Measurements from ENCODE around the gene BTBD9.

BTBD9 gene

DNA sequence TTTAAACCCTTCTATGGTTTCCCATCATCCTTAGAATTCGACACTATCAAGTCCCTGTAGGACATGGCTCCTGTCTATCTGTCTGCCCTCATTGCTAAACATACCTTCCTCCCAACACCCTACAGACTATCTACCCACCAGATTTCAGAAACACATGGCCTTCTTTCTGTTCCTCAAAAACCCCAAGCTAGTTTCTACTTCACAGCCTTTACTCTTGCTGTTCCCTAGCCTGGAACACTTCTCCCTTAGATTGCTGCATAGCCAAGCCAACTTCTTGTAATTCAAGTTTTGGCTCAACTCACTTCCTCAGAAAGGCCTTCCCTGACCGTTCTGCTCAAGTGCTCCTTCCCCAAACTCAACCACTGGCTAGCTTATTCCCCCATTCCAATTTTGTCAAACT lies 156.2 kb downstream of the BTBD9 start:
- DNase-seq (ENCODE audit: low read depth in 1 of 2, low spot score in 1 of 2), result no peak

DNA sequence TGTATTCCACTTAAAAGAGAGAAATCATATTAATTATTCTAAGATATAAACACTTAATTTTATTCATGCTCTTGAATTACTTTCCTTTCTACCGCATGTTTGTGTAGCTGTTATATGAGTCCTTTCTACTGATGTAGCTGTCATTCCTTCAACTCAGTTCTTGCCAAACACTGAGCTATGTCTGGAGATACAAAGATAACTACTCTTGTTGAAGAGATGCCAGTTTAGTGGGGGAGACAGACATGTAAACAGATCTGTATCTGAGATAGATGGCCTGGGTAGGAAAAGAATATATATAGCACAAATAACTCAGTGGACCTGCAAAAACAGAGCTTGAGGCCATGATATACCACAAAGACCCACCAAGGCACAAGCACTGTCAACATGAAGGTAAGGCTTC lies 157.3 kb downstream of the BTBD9 start:
- no peak for DNase-seq (ENCODE audit: low read depth in 1 of 2, low spot score in 1 of 2)

GRCh38 chr6:38481851-38482250 lies 157.9 kb downstream of the BTBD9 start:
- DNase-seq (ENCODE audit: low read depth in 1 of 2, low spot score in 1 of 2), result no peak

DNA sequence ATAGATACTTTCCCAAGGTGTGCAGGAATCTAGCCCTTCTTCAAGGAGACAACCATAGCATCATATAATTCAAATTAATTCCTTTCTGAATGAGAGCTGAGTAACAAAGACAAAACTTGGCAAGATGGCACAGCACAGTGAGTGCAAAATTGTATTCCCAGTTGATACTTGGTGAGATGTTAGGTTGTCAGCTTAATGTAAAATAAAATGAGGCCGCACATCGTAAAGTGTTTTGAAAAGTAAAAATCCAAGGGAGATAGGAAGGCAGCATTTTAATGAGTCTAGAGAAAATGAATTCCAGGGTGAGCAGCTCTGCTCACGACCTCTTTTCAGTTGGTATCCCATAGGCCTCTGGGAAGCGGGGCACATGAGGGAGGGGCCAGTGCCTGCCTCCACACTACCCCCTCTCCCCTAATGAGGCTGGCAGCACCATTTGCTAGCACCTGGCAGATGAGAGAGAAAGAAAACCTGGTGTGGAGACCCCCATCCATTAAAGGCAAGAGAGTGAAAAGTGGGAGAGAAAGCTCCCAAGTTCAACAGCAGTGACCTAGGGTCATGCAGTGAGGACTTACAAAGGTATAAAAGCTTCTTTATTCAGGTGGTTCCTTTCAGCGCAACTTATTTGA lies 158.4 kb downstream of the BTBD9 start:
- no peak for DNase-seq (ENCODE audit: low read depth in 1 of 2, low spot score in 1 of 2)

DNA sequence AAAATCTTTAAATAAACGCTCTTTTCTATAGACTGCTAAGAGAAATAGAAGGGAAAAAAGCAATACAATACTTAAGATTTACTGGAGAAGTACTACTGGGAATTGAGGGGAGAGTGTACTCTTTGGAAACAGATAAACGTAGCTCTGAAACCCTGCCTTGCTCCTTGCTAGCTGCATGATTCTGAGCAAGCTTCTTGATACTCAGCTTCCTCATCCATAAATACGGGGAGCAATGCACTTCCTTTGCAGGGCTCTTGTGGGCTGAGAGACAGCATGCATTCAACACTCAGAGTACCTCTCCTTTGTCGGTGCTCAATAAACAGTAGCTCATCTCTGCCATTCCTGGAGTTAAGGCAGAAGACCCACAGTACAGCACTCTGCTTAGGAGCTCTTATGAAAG lies 159.7 kb downstream of the BTBD9 start:
- DNase-seq (ENCODE audit: low read depth in 1 of 2, low spot score in 1 of 2), result no peak

DNA sequence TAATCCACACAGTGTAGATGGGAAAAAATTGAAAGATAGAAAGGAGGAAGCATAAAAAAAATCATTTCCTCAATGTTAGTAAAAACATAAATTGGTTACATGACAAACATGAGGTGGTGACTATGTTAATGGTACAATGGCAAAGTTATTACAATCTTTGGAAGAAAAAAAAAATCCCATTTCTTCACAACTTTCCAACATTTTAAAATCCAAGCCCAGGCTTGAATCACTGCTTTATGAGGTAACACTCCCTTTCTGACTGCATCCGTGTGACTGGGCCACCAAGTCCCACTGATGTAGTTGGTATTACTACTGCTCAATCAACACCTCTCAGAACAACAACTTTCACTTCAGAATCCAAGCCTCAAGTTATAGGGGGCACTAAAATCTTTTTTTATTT lies 160.4 kb downstream of the BTBD9 start:
- no peak for DNase-seq (ENCODE audit: low read depth in 1 of 2, low spot score in 1 of 2)

DNA sequence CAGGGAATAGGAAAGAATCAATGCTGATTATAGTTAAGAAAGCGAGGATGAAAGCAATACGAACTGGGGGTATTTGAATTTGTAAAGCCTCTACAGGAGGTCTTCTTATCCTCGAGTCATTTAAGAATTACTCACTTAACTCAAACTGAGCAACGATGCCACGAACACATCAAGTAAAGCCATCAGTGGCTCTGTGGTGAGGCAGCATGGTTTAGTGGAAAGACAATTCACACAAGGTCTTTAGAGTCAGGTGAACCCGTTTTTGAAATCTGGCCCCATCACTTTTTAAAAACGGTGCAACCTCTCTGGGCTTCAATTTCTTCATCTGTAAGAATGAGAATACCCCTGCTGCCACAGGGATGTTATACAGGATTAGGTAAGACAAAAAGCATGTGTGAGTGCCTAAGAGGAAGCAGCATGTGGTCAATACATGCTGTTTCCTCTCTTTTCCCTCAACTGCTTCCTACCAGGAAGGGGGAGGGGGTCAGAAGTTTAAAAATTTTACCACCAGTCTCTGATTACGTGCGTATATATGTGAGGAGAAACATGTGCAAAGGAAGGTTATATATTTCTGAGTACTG lies 162.0 kb downstream of the BTBD9 start:
- no peak for DNase-seq (ENCODE audit: low read depth in 1 of 2, low spot score in 1 of 2)

GRCh38 chr6:38476888-38477287 lies 162.8 kb downstream of the BTBD9 start:
- no peak for DNase-seq (ENCODE audit: low read depth in 1 of 2, low spot score in 1 of 2)

DNA sequence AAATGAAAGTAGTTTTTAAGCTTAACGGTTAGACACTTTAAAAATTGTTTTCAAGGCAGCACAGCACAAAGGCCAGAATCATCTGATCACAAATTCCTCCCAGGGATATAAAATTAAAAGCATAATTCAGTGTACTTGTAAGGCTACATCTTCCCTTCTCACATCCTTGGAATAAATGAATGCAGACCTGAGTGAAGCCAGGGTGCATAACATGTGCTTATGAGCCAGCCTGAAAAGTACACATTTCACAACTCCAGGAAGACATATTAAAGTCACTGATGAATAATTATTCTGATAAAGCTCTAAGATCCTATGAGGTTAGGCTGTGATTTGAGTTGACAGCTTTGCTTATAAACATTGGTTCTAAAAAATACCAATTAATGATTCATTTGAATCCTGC lies 163.6 kb downstream of the BTBD9 start:
- no peak for DNase-seq (ENCODE audit: low read depth in 1 of 2, low spot score in 1 of 2)

DNA sequence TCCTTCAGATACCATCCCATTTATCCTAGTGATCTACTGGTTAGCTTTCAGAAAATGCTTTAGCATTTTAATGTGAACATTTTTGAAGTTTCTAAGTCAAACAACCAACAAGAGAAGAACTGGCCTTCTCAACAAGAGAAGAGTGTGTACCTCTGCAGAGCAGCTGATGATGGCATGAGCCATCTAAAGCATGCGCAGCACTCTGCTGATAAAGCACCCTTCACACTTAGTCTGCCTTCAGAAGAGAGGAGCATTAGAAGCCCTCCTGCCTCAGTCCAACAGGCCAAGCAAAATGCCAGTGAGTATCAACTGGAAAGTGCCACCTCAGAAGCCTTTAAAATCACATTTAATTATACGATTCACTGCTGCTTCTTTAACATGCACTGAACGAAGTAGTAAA lies 169.2 kb downstream of the BTBD9 start:
- DNase-seq (ENCODE audit: low read depth in 1 of 2, low spot score in 1 of 2), result no peak

GRCh38 chr6:38467566-38467965 lies 172.2 kb downstream of the BTBD9 start:
- DNase-seq (ENCODE audit: low read depth in 1 of 2, low spot score in 1 of 2), result no peak

- DNase-seq (ENCODE audit: low read depth in 1 of 2, low spot score in 1 of 2), result no peak
Observed at GRCh38 chr6:38460186-38460585, 179.5 kb downstream of the BTBD9 start.

DNA sequence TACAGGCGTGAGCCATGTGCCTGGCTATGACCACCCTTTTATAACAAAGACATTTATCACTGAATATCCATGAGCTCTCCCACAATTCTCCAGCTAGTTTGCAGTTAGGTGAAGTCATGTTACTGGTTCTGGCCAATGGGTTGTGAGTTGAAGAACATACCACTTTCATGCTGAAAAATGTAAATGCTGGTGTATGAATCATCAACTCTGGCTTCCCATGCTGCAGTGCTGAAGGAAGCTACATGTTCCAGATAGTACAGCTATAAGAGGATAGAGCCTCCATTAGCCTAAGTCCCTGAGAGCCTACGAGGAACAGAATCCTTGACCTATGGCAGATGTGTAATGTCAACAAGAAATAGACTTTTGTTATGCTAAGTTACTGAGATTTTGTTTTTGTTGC lies 180.4 kb downstream of the BTBD9 start:
- no peak for DNase-seq (ENCODE audit: low read depth in 1 of 2, low spot score in 1 of 2)

DNA sequence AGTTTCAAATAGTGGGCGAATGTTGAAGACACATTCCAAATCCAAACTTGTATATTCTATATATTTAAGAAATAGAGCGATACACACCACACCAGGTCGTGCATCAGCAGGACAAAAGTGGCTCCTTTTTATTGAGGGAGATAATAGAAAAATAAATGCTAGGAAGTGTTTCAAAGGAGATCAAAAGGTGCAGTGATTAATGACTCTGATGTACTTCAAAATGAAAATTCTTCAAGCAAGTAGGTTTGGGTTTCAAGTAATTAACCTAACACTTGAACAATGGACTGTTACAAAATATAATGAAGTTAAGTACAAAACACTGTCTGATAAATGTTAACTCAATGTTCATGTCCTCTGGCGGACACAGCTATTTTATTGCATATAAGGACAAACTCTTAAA lies 185.9 kb downstream of the BTBD9 start:
- DNase-seq (ENCODE audit: low read depth in 1 of 2, low spot score in 1 of 2), result no peak

GRCh38 chr6:38452816-38453660 lies 186.7 kb downstream of the BTBD9 start:
- DNase-seq (ENCODE audit: low read depth in 1 of 2, low spot score in 1 of 2), result no peak

GRCh38 chr6:38450717-38451116 lies 189.0 kb downstream of the BTBD9 start:
- DNase-seq (ENCODE audit: low read depth in 1 of 2, low spot score in 1 of 2), result no peak

DNA sequence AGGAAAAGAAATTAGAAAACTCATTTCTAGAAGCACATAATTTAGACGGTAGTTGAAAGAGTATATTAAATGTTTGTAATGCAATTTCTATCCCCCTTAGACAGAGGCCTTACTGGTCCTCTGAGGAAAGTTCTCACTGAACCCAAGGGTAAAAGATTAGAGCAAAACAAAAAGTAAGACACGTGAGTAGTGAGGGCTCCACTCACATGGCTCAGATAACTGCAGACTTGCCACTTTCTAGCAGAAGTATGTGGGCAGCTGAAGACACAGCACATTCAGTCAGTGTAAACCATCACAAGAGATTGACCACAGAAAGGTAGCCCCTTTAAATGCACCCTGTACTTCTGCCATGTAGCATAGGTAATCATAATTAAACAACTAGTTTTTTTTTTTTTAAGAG lies 193.8 kb downstream of the BTBD9 start:
- DNase-seq (ENCODE audit: low read depth in 1 of 2, low spot score in 1 of 2), result no peak

DNA sequence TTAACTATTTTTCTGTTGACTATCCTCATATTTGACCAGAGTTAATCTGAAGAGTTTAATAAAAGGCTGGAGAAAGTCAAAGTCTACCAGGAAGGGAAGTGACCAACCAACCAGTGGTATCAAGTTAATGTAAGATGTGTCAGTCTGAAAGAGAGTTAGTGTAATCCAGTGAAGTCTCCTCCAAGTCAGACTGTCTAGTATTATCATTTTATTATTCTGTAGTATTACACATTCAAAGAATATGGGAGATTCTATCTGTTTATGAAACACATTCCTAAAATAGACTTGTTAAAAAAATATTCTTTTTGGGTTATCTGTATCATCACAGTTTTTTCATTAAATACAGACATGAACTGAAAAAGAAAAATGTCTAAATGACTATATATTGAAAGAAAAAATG lies 194.4 kb downstream of the BTBD9 start:
- DNase-seq (ENCODE audit: low read depth in 1 of 2, low spot score in 1 of 2), result no peak

- no peak for DNase-seq (ENCODE audit: low read depth in 1 of 2, low spot score in 1 of 2)
Observed at GRCh38 chr6:38443352-38444144, 196.2 kb downstream of the BTBD9 start.

GRCh38 chr6:38438097-38438496 lies 201.6 kb downstream of the BTBD9 start:
- no peak for DNase-seq (ENCODE audit: low read depth in 1 of 2, low spot score in 1 of 2)

GRCh38 chr6:38436726-38437465 lies 202.8 kb downstream of the BTBD9 start:
- no peak for DNase-seq (ENCODE audit: low read depth in 1 of 2, low spot score in 1 of 2)

Measured in stimulated activated CD4-positive, alpha-beta T cell treated with anti-CD3 and anti-CD28 coated beads, Interleukin-15, amount 100 ng/mL, for 1 hour (primary cell).